Fibroblast of the aortic adventitia (primary cell): ENCODE data around the gene FKBP3. TPM values are rescaled to one million over a fixed set of nuclear protein-coding genes. Genes with fewer than 3 reads are reported as not detected.
"Not testable (repeated sequence)": the region's sequence is repeated elsewhere in the genome, so short reads cannot be mapped to it uniquely, and the experiment has no call there.

Source experiments
- DNase-seq: peaks from one replicate; pipeline ENCODE4 v3.0.0-alpha.2; 2010; ENCODE audit warnings: low read depth
- H3K4me3 ChIP-seq: 2 replicates; pipeline ENCODE4 v1.5.1; 2011; ENCODE audit warnings: low read depth, mild to moderate bottlenecking, control low read depth, low read length, moderate library complexity
- CTCF ChIP-seq: IDR thresholded peaks from 2 replicates; pipeline ENCODE4 v1.5.1; 2011; ENCODE audit warnings: mild to moderate bottlenecking, low read length, control low read depth, inconsistent platforms; ENCODE audit not compliant: insufficient read depth
- total RNA-seq: library from RNA; depleted of rRNA; stranded (reverse); fragments of >200 nt; gene quantifications from 2 replicates; pipeline ENCODE4 v1.2.3, GENCODE V29; 2012; ENCODE audit warnings: low replicate concordance

The FKBP3 gene
- total RNA-seq, 1 donor, result 41.3 TPM

DNA sequence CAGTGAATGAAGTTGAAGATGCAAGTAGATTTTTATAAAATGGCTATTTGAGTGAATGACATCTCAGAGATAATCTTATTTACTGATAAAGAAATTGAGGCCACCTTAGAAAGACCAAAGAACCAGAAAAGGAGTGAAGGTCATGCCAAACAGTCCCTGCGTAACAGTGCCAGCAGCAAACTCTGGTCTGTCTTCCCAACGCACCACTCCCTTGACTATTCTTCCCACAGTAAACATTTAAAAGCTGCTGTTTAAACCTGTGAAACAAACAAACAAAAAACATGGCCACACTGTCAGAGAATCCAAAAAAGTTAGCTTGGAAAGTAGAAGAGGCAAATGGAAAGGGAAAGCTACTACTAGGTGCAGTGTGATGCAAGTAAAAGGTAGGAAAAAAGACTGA lies 51.9 kb downstream of the FKBP3 start:
- H3K4me3 ChIP-seq, result no peak overlapping the region
- TF ChIP-seq CTCF, result no peak
- no peak for DNase-seq

DNA sequence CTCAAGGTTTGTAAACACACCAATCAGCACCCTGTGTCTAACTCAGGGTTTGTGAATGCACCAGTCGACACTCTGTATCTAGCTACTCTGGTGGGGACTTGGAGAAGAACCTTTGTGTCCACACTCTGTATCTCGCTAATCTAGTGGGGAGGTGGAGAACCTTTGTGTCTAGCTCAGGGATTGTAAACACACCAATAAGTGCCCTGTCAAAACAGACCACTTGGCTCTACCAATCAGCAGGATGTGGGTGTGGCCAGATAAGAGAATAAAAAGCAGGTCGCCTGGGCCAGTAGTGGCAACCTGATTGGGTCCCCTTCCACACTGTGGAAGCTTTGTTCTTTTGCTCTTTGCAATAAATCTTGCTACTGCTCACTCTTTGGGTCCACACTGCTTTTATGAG lies 53.2 kb downstream of the FKBP3 start:
- DNase-seq, H3K4me3 ChIP-seq: not testable (repeated sequence)

DNA sequence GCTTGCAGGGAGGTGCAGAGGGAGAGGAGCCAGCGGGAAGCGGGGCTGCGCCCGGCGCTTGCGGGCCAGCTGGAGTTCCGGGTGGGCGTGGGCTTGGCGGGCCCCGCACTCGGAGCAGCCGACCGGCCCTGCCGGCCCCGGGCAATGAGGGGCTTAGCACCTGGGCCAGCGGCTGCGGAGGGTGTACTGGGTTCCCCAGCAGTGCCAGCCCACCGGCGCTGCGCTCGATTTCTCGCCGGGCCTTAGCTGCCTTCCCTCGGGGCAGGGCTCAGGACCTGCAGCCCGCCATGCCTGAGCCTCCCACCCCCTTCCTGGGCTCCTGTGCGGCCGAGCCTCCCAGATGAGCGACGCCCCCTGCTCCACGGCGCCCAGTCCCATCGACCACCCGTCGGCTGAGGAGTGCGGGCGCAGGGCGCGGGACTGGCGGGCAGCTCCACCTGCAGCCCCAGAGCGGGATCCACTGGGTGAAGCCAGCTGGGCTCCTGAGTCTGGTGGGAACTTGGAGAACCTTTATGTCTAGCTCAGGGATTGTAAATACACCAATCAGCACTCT lies 53.8 kb downstream of the FKBP3 start:
- not testable (repeated sequence) for DNase-seq, H3K4me3 ChIP-seq

- no peak overlapping the region for H3K4me3 ChIP-seq
- no peak for DNase-seq
- no peak for TF ChIP-seq CTCF
Measured at GRCh38 chr14:45078323-45078722, 56.0 kb downstream of the FKBP3 start.

- no peak overlapping the region for H3K4me3 ChIP-seq
- TF ChIP-seq CTCF, result no peak
- DNase-seq, result no peak
Measured at GRCh38 chr14:45073231-45073879, 60.9 kb downstream of the FKBP3 start.

DNA sequence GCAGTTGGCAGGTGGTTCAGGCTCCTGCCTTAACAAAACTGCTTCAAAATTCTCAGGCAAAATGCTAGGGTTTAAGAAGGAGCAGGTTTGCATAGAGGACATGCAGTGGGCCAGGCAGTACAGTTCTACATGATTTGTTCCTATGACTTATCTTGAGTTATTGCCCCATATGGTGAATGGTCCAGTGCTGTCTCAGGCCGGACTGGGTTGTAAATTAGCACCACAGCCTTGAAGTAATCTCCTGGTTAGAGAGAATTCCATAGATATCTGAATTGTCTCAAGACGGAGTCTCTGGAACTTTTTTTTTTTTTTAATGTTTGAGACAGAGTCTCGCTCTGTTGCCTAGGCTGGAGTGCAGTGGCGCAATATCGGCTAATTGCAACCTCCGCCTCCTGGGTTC lies 62.2 kb downstream of the FKBP3 start:
- H3K4me3 ChIP-seq, result no peak overlapping the region
- TF ChIP-seq CTCF, result no peak
- DNase-seq, result no peak

DNA sequence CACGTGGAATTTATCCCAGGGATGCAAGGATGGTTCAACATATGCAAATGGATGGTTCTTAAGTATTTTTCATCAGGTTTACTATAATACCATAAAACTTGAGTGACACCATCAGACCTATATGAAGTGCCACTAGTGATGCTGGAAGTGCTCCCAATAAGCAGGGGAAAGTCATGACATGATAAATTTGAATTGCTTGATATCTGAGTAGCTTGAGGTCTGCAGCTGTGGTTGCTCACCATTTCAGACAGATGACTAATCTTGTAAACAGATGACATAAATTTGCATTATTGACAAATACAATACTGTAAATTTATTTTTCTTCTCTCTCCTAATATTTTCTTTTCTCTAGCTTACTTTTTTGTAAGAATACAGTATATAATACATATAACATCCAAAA lies 64.1 kb downstream of the FKBP3 start:
- no peak for TF ChIP-seq CTCF
- no peak for DNase-seq
- H3K4me3 ChIP-seq, result no peak overlapping the region

GRCh38 chr14:45068396-45068795 lies 65.9 kb downstream of the FKBP3 start:
- TF ChIP-seq CTCF, result no peak
- DNase-seq, result no peak
- H3K4me3 ChIP-seq, result no peak overlapping the region
